Smooth muscle cell (in vitro differentiated cells): ENCODE results near the gene MAD1L1. TPM values are rescaled to one million over a fixed set of nuclear protein-coding genes. Genes with fewer than 3 reads are reported as not detected.

Experiments
- DNase-seq: peaks from one replicate; lab custom pipeline; 2025; ENCODE audit not compliant: unreplicated experiment; lab: John Stamatoyannopoulos, UW
- H2AFZ ChIP-seq: fragments of 200-600 bp; sonication (generic); 2 replicates; pipeline ENCODE4 v1.6.0; 2016; ENCODE audit warnings: antibody characterized with exemption, low read depth, mild to moderate bottlenecking
- H3F3A ChIP-seq: fragments of 200-600 bp; sonication (generic); 2 replicates; pipeline ENCODE4 v1.6.0; 2017; ENCODE audit warnings: antibody characterized with exemption, low read depth
- H3K27ac ChIP-seq: fragments of 200-600 bp; sonication (generic); 2 replicates; pipeline ENCODE4 v1.5.1; 2016; ENCODE audit warnings: low read depth, mild to moderate bottlenecking
- H3K27me3 ChIP-seq: fragments of 200-600 bp; sonication (generic); 2 replicates; pipeline ENCODE4 v1.6.1; 2016; ENCODE audit warnings: low read depth, mild to moderate bottlenecking
- H3K36me3 ChIP-seq: fragments of 200-600 bp; sonication (generic); 2 replicates; pipeline ENCODE4 v1.5.1; 2016; ENCODE audit warnings: low read depth
- H3K4me1 ChIP-seq: fragments of 200-600 bp; sonication (generic); 2 replicates; pipeline ENCODE4 v1.5.1; 2016; ENCODE audit warnings: low read depth
- H3K4me2 ChIP-seq: fragments of 200-600 bp; sonication (generic); 2 replicates; pipeline ENCODE4 v1.6.0; 2016; ENCODE audit warnings: mild to moderate bottlenecking
- H3K4me3 ChIP-seq: fragments of 200-600 bp; sonication (generic); 2 replicates; pipeline ENCODE4 v1.5.1; 2016; ENCODE audit warnings: mild to moderate bottlenecking
- H3K79me2 ChIP-seq: fragments of 200-600 bp; sonication (generic); 2 replicates; pipeline ENCODE4 v1.6.0; 2016; ENCODE audit warnings: low read depth, mild to moderate bottlenecking
- H3K9ac ChIP-seq: fragments of 200-600 bp; sonication (generic); 2 replicates; pipeline ENCODE4 v1.6.0; 2016; ENCODE audit warnings: low read depth
- H3K9me3 ChIP-seq: fragments of 200-600 bp; sonication (generic); replicated peaks from 2 replicates; pipeline ENCODE4 v1.5.1; 2016; ENCODE audit warnings: low read depth
- H4K20me1 ChIP-seq: fragments of 200-600 bp; sonication (generic); 2 replicates; pipeline ENCODE4 v1.6.0; 2016; ENCODE audit warnings: low read depth
- CTCF ChIP-seq: fragments of 200-600 bp; sonication (generic); IDR thresholded peaks from 2 replicates; pipeline ENCODE4 v1.5.1; 2017; ENCODE audit warnings: borderline replicate concordance, mild to moderate bottlenecking, antibody characterized with exemption; ENCODE audit not compliant: insufficient read depth, poor library complexity, severe bottlenecking
- WGBS: methylation state at CpG from one replicate; pipeline ENCODE4 v1.1.7; 2016; ENCODE audit warnings: low lambda C conversion rate; 5-methylcytosine and 5-hydroxymethylcytosine counted together
- polyA plus RNA-seq: library from polyadenylated mRNA; unstranded; fragments of >200 nt; fragmentation: Nextera tagmentation; extraction: Ambion mirVana; gene quantifications from 2 replicates; pipeline ENCODE4 v1.2.1, GENCODE V29; 2016
- total RNA-seq: library from RNA; depleted of rRNA; stranded (reverse); fragments of >200 nt; gene quantifications from 2 replicates; pipeline ENCODE4 v1.2.3, GENCODE V29; 2014

The MAD1L1 gene
- total and polyA plus RNA-seq, 2 experiments from 2014 or later: 33.4 to 60.7 TPM

- WGBS: 89% methylated on average over 8 of the region's 8 CpGs
- Histone ChIP-seq H4K20me1 (peaks cover 15% of the 10 kb centered on the region), H3K27me3 (no peaks in the 10 kb centered on the region), H3K9ac (no peak overlapping the region), H3F3A (peaks cover 4% of the 10 kb centered on the region), H3K4me2 (no peak overlapping the region), H3K4me3 (no peak overlapping the region), H3K79me2 (peaks cover 5% of the 10 kb centered on the region), H3K27ac (no peak overlapping the region), H2AFZ (no peak overlapping the region), H3K36me3 (no peaks in the 10 kb centered on the region), H3K4me1 (peaks cover 6% of the 10 kb centered on the region), H3K9me3 (peaks cover 9% of the 10 kb centered on the region)
- no peak for DNase-seq
- no peak for TF ChIP-seq CTCF
Observed at GRCh38 chr7:2022737-2023250, 210.0 kb downstream of the MAD1L1 start.

GRCh38 chr7:2022021-2022409 lies 210.7 kb downstream of the MAD1L1 start:
- H2AFZ ChIP-seq: no peak overlapping the region
- H3K4me1 ChIP-seq: peaks cover 6% of the 10 kb centered on the region
- no peak overlapping the region for H3K4me2 ChIP-seq
- peaks cover 9% of the 10 kb centered on the region for H3K9me3 ChIP-seq
- H3K36me3 ChIP-seq: no peaks in the 10 kb centered on the region
- H3K4me3 ChIP-seq: no peak overlapping the region
- TF ChIP-seq CTCF: no peak
- peaks cover 23% of the 10 kb centered on the region for H4K20me1 ChIP-seq
- H3K79me2 ChIP-seq: peaks cover 5% of the 10 kb centered on the region
- peaks cover 4% of the 10 kb centered on the region for H3F3A ChIP-seq
- no peak overlapping the region for H3K27ac ChIP-seq
- no peaks in the 10 kb centered on the region for H3K27me3 ChIP-seq
- H3K9ac ChIP-seq: no peak overlapping the region
- no peak for DNase-seq
- WGBS: 98% methylated on average over 9 of the region's 9 CpGs

- Histone ChIP-seq H2AFZ (no peak overlapping the region), H3K79me2 (peaks cover 4% of the 10 kb centered on the region), H3K4me2 (peak overlapping the region; percentile 64), H3K9ac (no peak overlapping the region), H4K20me1 (peaks cover 24% of the 10 kb centered on the region), H3K4me3 (no peak overlapping the region), H3K9me3 (peaks cover 2% of the 10 kb centered on the region), H3K27ac (peak overlapping the region; percentile 76), H3F3A (peaks cover 4% of the 10 kb centered on the region), H3K4me1 (peaks cover 6% of the 10 kb centered on the region), H3K27me3 (no peaks in the 10 kb centered on the region), H3K36me3 (no peaks in the 10 kb centered on the region)
- WGBS: 82% methylated on average over 41 of the region's 43 CpGs
- no peak for DNase-seq
- TF ChIP-seq CTCF: no peak
Observed at GRCh38 chr7:2019711-2020511, 212.8 kb downstream of the MAD1L1 start.

GRCh38 chr7:2019461-2019710 lies 213.4 kb downstream of the MAD1L1 start:
- H3K27me3 ChIP-seq: no peaks in the 10 kb centered on the region
- H3K4me2 ChIP-seq: peak overlapping the region; percentile 64
- DNase-seq: no peak
- peaks cover 6% of the 10 kb centered on the region for H3K4me1 ChIP-seq
- H3K36me3 ChIP-seq: no peaks in the 10 kb centered on the region
- peak overlapping the region; percentile 76 for H3K27ac ChIP-seq
- H4K20me1 ChIP-seq: peaks cover 24% of the 10 kb centered on the region
- peaks cover 4% of the 10 kb centered on the region for H3F3A ChIP-seq
- H3K4me3 ChIP-seq: no peak overlapping the region
- no peak for TF ChIP-seq CTCF
- H3K9ac ChIP-seq: no peak overlapping the region
- H2AFZ ChIP-seq: no peak overlapping the region
- H3K79me2 ChIP-seq: no peaks in the 10 kb centered on the region
- WGBS: 85% methylated on average over 7 of the region's 10 CpGs
- H3K9me3 ChIP-seq: no peaks in the 10 kb centered on the region
